ENCODE data around the gene ABCC1. TPM values are rescaled to one million over a fixed set of nuclear protein-coding genes. Genes with fewer than 3 reads are reported as not detected.

Gene ABCC1
- total and polyA plus RNA-seq, 2 donors from 2014 or later: 4.6 to 29.7 TPM

GRCh38 chr16:16021988-16022682, 72.7 kb downstream of the ABCC1 start:
- DNase-seq: peak; percentile 81 to 98 (median 88)
- no peak for FAIRE-seq
- no peak for TF ChIP-seq CTCF (IDR thresholded peaks at IDR 0.05; ENCODE audit: borderline replicate concordance, extremely low read depth, insufficient read depth)
- no peaks in the 10 kb centered on the region for H3K27me3 ChIP-seq (ENCODE audit: control insufficient read depth, insufficient read depth, low read length)
- no peaks in the 10 kb centered on the region for H3K9me3 ChIP-seq (ENCODE audit: control insufficient read depth in 2 of 3, insufficient read depth in 1 of 3, low read length in 3 of 3)
- H3K36me3 ChIP-seq (ENCODE audit: control insufficient read depth in 2 of 3, insufficient read depth in 3 of 3, low read length in 3 of 3): peaks cover 2 to 4% (median 3%) of the 10 kb centered on the region in 3 donors
- H3K4me3 ChIP-seq (ENCODE audit: low read length in 3 of 3): no peak overlapping the region
- H3K27ac ChIP-seq (ENCODE audit: low read depth in 2 of 2, low read length in 2 of 2): peak overlapping the region; percentile 68 to 80
- intact Hi-C loops (cut with DNase I): no loop called here
- H3K4me1 ChIP-seq (ENCODE audit: control insufficient read depth in 2 of 3, insufficient read depth in 2 of 3, low read depth in 1 of 3, low read length in 3 of 3): peaks cover 0 to 13% (median 9%) of the 10 kb centered on the region in 3 donors
- H3K9ac ChIP-seq (ENCODE audit: low read length in 3 of 3): peak overlapping the region in 1 of 3 donors; percentile 21

- no peaks in the 10 kb centered on the region for H3K27me3 ChIP-seq (ENCODE audit: control insufficient read depth, insufficient read depth, low read length)
- H3K36me3 ChIP-seq (ENCODE audit: control insufficient read depth in 2 of 3, insufficient read depth in 3 of 3, low read length in 3 of 3): peaks cover 2 to 4% (median 3%) of the 10 kb centered on the region in 3 donors
- H3K9ac ChIP-seq (ENCODE audit: low read length in 3 of 3): peak overlapping the region in 1 of 3 donors; percentile 21
- no peaks in the 10 kb centered on the region for H3K9me3 ChIP-seq (ENCODE audit: control insufficient read depth in 2 of 3, insufficient read depth in 1 of 3, low read length in 3 of 3)
- no peak overlapping the region for H3K4me3 ChIP-seq (ENCODE audit: low read length in 3 of 3)
- intact Hi-C loops (cut with DNase I): no loop called here
- no peak for FAIRE-seq
- DNase-seq: no peak
- H3K4me1 ChIP-seq (ENCODE audit: control insufficient read depth in 2 of 3, insufficient read depth in 2 of 3, low read depth in 1 of 3, low read length in 3 of 3): peaks cover 0 to 13% (median 9%) of the 10 kb centered on the region in 3 donors
- peak overlapping the region; percentile 63 to 80 for H3K27ac ChIP-seq (ENCODE audit: low read depth in 2 of 2, low read length in 2 of 2)
- TF ChIP-seq CTCF (IDR thresholded peaks at IDR 0.05; ENCODE audit: borderline replicate concordance, extremely low read depth, insufficient read depth): no peak
Observed at GRCh38 chr16:16022683-16023064, 73.3 kb downstream of the ABCC1 start.

- H3K27ac ChIP-seq (ENCODE audit: low read depth in 2 of 2, low read length in 2 of 2): no peak overlapping the region
- H3K9ac ChIP-seq (ENCODE audit: low read length in 3 of 3): no peak overlapping the region
- H3K9me3 ChIP-seq (ENCODE audit: control insufficient read depth in 2 of 3, insufficient read depth in 1 of 3, low read length in 3 of 3): no peaks in the 10 kb centered on the region
- intact Hi-C loops (cut with DNase I): no loop called here
- H3K4me1 ChIP-seq (ENCODE audit: control insufficient read depth in 2 of 3, insufficient read depth in 2 of 3, low read depth in 1 of 3, low read length in 3 of 3): peaks cover 0 to 17% (median 15%) of the 10 kb centered on the region in 3 donors
- H3K4me3 ChIP-seq (ENCODE audit: low read length in 3 of 3): no peak overlapping the region
- no peaks in the 10 kb centered on the region for H3K36me3 ChIP-seq (ENCODE audit: control insufficient read depth in 2 of 3, insufficient read depth in 3 of 3, low read length in 3 of 3)
- H3K27me3 ChIP-seq (ENCODE audit: control insufficient read depth, insufficient read depth, low read length): no peaks in the 10 kb centered on the region
- TF ChIP-seq CTCF (IDR thresholded peaks at IDR 0.05; ENCODE audit: borderline replicate concordance, extremely low read depth, insufficient read depth): no peak
- DNase-seq: no peak
- no peak for FAIRE-seq
Observed at GRCh38 chr16:16025214-16025968, 76.0 kb downstream of the ABCC1 start.

Data from kidney (tissue), 14 donors.